ENCODE results near the gene TIMM10.
"Not testable (repeated sequence)": the region's sequence is repeated elsewhere in the genome, so short reads cannot be mapped to it uniquely, and the experiment has no call there.

TIMM10 gene

DNA sequence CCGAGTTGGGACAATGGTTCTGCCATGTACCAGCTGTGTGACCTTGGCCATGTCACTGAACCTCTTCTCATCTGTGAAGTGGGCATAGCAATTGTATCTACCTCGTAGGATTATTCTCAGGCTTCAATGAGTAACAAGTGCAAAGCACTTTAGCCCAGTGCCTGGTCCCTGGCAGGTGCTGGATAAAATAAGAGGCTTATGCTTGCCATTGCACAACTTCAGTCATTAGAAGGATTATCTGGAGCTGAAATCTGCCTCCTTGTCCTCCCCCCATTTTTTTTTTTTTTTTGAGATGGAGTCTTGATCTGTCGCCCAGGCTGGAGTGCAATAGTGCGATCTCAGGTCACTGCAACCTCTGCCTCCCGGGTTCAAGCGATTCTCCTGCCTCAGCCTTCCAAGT lies 14.0 kb upstream of the TIMM10 start:
- H3K4me3 ChIP-seq (ENCODE audit: control insufficient read depth, low read depth, low read length), result no peak overlapping the region
- no peak for TF ChIP-seq CTCF (IDR thresholded peaks at IDR 0.05; ENCODE audit: control insufficient read depth, insufficient read depth, low read depth, low read length, missing control alignments)
- DNase-seq (ENCODE audit: low read depth), result no peak

DNA sequence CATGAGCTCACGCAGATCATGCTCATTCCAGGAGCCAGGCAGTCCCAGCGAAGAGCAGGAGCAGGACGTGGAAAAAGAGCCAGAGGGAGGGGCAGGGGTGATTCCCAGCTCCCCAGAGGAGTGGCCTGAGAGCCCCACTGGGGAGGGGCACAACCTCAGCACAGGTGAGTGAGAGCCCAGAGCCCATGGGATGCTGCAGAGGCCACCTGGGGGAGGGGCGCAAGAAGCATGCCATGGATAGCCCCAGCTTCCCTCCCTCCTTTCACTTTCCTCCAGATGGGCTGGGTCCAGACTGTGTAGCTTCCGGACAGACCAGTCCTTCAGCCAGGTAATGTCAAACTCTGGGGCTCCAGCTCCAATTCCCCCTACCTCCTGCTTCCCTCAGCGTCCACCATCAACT lies 13.0 kb upstream of the TIMM10 start:
- H3K4me3 ChIP-seq (ENCODE audit: control insufficient read depth, low read depth, low read length), result no peak overlapping the region
- TF ChIP-seq CTCF (IDR thresholded peaks at IDR 0.05; ENCODE audit: control insufficient read depth, insufficient read depth, low read depth, low read length, missing control alignments), result no peak
- no peak for DNase-seq (ENCODE audit: low read depth)

GRCh38 chr11:57542582-57542981 lies 12.0 kb upstream of the TIMM10 start:
- H3K4me3 ChIP-seq (ENCODE audit: control insufficient read depth, low read depth, low read length), result no peak overlapping the region

DNA sequence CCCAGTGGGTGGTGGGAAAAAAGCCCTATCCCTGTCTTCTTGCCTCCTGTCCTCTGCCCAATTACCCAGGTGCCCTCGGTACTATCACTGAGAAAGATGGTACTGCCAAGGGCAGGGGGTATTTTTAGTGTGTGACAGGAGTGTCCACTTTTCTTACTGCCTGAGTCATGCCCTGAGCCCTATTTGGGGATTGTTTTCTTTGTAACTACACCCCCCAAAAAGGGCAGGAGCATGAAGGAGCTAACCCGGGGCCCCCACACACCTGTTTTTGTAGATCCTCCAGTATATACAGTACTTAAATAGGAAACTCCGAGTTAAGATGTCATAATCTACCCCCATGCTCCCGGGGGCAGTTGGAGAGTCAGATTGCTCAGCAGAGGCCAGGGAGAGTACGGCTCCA lies 10.6 kb upstream of the TIMM10 start:
- TF ChIP-seq CTCF (IDR thresholded peaks at IDR 0.05; ENCODE audit: control insufficient read depth, insufficient read depth, low read depth, low read length, missing control alignments), result no peak
- no peak overlapping the region for H3K4me3 ChIP-seq (ENCODE audit: control insufficient read depth, low read depth, low read length)
- DNase-seq (ENCODE audit: low read depth), result no peak

More at GRCh38 chr11:57542582-57542981, 12.0 kb upstream of the TIMM10 start:
- no peak for TF ChIP-seq CTCF (IDR thresholded peaks at IDR 0.05; ENCODE audit: control insufficient read depth, insufficient read depth, low read depth, low read length, missing control alignments)
- DNase-seq (ENCODE audit: low read depth), result no peak

DNA sequence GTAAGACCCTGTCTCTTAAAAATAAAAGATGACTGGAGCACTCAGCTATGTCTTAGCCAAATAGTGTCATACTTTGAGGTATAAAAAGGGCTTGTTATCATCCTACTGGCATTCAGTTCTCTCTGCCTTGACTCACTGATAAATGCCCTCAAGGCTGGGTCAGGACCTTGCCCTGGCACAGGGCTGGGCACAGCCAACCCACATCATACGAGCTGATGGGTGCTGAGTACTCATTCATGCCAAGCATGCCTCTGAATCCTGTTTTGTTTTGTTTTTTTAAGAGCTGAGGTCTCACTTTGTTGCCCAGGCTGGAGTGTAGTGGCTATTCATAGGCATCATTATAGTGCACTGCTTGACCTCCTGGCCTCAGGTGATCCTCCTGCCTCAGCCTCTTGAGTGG lies 8.8 kb upstream of the TIMM10 start:
- no peak overlapping the region for H3K4me3 ChIP-seq (ENCODE audit: control insufficient read depth, low read depth, low read length)
- DNase-seq (ENCODE audit: low read depth), result no peak
- no peak for TF ChIP-seq CTCF (IDR thresholded peaks at IDR 0.05; ENCODE audit: control insufficient read depth, insufficient read depth, low read depth, low read length, missing control alignments)

- no peak for TF ChIP-seq CTCF (IDR thresholded peaks at IDR 0.05; ENCODE audit: control insufficient read depth, insufficient read depth, low read depth, low read length, missing control alignments)
- DNase-seq (ENCODE audit: low read depth), result no peak
- no peak within 1 kb of the TSS for H3K4me3 ChIP-seq (ENCODE audit: control insufficient read depth, low read depth, low read length)
Measured at GRCh38 chr11:57536947-57537619, 6.5 kb upstream of the TIMM10 start, which contains the start of gene SMTNL1. TSS of gene SMTNL1 (plus strand) at chr11:57537595. CDS start at chr11:57542643, 5,048 bp downstream.

DNA sequence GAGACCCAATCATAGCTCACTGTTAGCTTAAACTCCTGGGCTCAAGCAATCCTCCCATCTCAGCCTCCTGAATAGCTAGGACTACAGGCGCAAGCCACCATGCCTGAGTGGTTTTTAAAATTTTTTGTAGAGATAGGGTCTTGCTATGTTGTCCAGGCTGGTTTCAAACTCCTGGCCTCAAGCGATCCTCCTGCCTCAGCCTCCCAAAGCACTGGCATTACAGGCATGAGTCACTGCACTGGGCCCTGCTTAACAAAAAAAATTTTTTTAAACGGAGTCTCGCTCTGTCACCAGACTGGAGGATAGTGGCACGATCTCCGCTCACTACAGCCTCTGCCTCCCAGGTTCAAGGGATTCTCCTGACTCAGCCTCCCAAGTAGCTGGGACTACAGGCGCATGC lies 3.9 kb upstream of the TIMM10 start:
- not testable (repeated sequence) for H3K4me3 ChIP-seq (ENCODE audit: control insufficient read depth, low read depth, low read length); DNase-seq (ENCODE audit: low read depth)

Data from AG09309 (cell line).